Measurements from ENCODE around the gene CACNA1G. TPM values are rescaled to one million over a fixed set of nuclear protein-coding genes. Genes with fewer than 3 reads are reported as not detected.

The CACNA1G gene
- total and polyA plus RNA-seq, 3 donors from 2014 or later, result 1.3 to 1.7 (median 1.7) TPM

- 86 to 88% methylated on average over 17 to 19 of the region's 19 CpGs for WGBS, 2 donors
- DNase-seq, result no peak
- Histone ChIP-seq H3K4me1 (peaks cover 13% of the 10 kb centered on the region), H3K9me3 (no peaks in the 10 kb centered on the region), H3K4me3 (no peak overlapping the region), H3K36me3 (ENCODE audit: low read depth, missing control alignments) (no peaks in the 10 kb centered on the region), H3K27ac (no peak overlapping the region), H3K27me3 (no peaks in the 10 kb centered on the region)
- TF ChIP-seq CTCF (IDR thresholded peaks at IDR 0.05) (no peak), POLR2A (IDR thresholded peaks at IDR 0.05) (no peak)
- intact Hi-C loops (cut with DNase I; ENCODE audit: low total_unique reads), result loop anchor here (5.0 kb wide), 1 partner anchor 148 kb away; no protein-coding TSS in a partner anchor
Observed at GRCh38 chr17:50549256-50549941, 11.1 kb upstream of the CACNA1G start.

- intact Hi-C loops (cut with DNase I; ENCODE audit: low total_unique reads), result loop anchor here (5.0 to 10.0 kb wide), 2 partner anchors 147 to 285 kb away; partner anchors contain the start of gene WFIKKN2
- Histone ChIP-seq H3K36me3 (ENCODE audit: low read depth, missing control alignments) (no peaks in the 10 kb centered on the region), H3K9me3 (no peaks in the 10 kb centered on the region), H3K4me1 (peaks cover 13% of the 10 kb centered on the region), H3K4me3 (no peak overlapping the region), H3K27me3 (no peaks in the 10 kb centered on the region), H3K27ac (no peak overlapping the region)
- 88 to 90% methylated on average over 11 of the region's 11 CpGs for WGBS, 2 donors
- DNase-seq, result no peak
- TF ChIP-seq POLR2A (IDR thresholded peaks at IDR 0.05) (no peak), CTCF (IDR thresholded peaks at IDR 0.05) (no peak)
Observed at GRCh38 chr17:50549969-50550368, 10.5 kb upstream of the CACNA1G start.

GRCh38 chr17:50550661-50551432 is 9.7 kb upstream of the CACNA1G start:
- Histone ChIP-seq H3K36me3 (ENCODE audit: low read depth, missing control alignments) (no peaks in the 10 kb centered on the region), H3K27me3 (no peaks in the 10 kb centered on the region), H3K9me3 (no peaks in the 10 kb centered on the region), H3K27ac (no peak overlapping the region), H3K4me3 (no peak overlapping the region), H3K4me1 (peaks cover 13% of the 10 kb centered on the region)
- peak; percentile 88 for DNase-seq
- intact Hi-C loops (cut with DNase I; ENCODE audit: low total_unique reads), result loop anchor here (10.0 kb wide), 1 partner anchor 284 kb away; the partner anchor contains the start of gene WFIKKN2
- TF ChIP-seq POLR2A (IDR thresholded peaks at IDR 0.05), result no peak
- TF ChIP-seq CTCF (IDR thresholded peaks at IDR 0.05), result peak; percentile 71 to 88 (median 76)
- 53 to 94% methylated on average over 6 to 32 of the region's 32 CpGs for WGBS, 2 donors

GRCh38 chr17:50551433-50551815 is 9.1 kb upstream of the CACNA1G start:
- no peak overlapping the region for H3K4me3 ChIP-seq
- 90 to 95% methylated on average over 8 of the region's 8 CpGs for WGBS, 2 donors
- no peaks in the 10 kb centered on the region for H3K9me3 ChIP-seq
- H3K36me3 ChIP-seq (ENCODE audit: low read depth, missing control alignments), result no peaks in the 10 kb centered on the region
- H3K27me3 ChIP-seq, result no peaks in the 10 kb centered on the region
- DNase-seq, result no peak
- no peak overlapping the region for H3K27ac ChIP-seq
- intact Hi-C loops (cut with DNase I; ENCODE audit: low total_unique reads), result loop anchor here (10.0 kb wide), 1 partner anchor 283 kb away; the partner anchor contains the start of gene WFIKKN2
- H3K4me1 ChIP-seq, result peaks cover 12% of the 10 kb centered on the region
- TF ChIP-seq POLR2A (IDR thresholded peaks at IDR 0.05), result no peak
- no peak for TF ChIP-seq CTCF (IDR thresholded peaks at IDR 0.05)

Data from testis (tissue), 3 donors.